MM.1S (cell line): ENCODE measurements around the gene TOP2A.

Experiments used
- EZH2 ChIP-seq: fragments of 300-600 bp; sonication (generic); optimal IDR thresholded peaks from 2 replicates; pipeline ENCODE3; 2017; ENCODE audit warnings: low read depth, mild to moderate bottlenecking, antibody characterized with exemption, low read length, mixed read lengths
- EZH2phosphoT487 ChIP-seq: fragments of 300-600 bp; sonication (generic); IDR thresholded peaks from 2 replicates; pipeline ENCODE4 v1.6.1; 2018; ENCODE audit warnings: antibody characterized with exemption, low read length
- TF ChIP-seq, protein P1 (sequence below): fragments of 300-600 bp; sonication (generic); IDR thresholded peaks from 2 replicates; pipeline ENCODE4 v1.5.1; 2016; ENCODE audit warnings: antibody characterized with exemption, low read length, mixed read lengths

GRCh38 chr17:40361925-40362695 is 55.6 kb downstream of the TOP2A start:
- TF ChIP-seq, protein P1, sequence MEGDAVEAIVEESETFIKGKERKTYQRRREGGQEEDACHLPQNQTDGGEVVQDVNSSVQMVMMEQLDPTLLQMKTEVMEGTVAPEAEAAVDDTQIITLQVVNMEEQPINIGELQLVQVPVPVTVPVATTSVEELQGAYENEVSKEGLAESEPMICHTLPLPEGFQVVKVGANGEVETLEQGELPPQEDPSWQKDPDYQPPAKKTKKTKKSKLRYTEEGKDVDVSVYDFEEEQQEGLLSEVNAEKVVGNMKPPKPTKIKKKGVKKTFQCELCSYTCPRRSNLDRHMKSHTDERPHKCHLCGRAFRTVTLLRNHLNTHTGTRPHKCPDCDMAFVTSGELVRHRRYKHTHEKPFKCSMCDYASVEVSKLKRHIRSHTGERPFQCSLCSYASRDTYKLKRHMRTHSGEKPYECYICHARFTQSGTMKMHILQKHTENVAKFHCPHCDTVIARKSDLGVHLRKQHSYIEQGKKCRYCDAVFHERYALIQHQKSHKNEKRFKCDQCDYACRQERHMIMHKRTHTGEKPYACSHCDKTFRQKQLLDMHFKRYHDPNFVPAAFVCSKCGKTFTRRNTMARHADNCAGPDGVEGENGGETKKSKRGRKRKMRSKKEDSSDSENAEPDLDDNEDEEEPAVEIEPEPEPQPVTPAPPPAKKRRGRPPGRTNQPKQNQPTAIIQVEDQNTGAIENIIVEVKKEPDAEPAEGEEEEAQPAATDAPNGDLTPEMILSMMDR: no peak
- TF ChIP-seq EZH2phosphoT487 (no peak), EZH2 (no peak)
